ENCODE results near the gene ARHGEF33.
"Not testable (repeated sequence)": the region's sequence is repeated elsewhere in the genome, so short reads cannot be mapped to it uniquely, and the experiment has no call there.

The ARHGEF33 gene

DNA sequence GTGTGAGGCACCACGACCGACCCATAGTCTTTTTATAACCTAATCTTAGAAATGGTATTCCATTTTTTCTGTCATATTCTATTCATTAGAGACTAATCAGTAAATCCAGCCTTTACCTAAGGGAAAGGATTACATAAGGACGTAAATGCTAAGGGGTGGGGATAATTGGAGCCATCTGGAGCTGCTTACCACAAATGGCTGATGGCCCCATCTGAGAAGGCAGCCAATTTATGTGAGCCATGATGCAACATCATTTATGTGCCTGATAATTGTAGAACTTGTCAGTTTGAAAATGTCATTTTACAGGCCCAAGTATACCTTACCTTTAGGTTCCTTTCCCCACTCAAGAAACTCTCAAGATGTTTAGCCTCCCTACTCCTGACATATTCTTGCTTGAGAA lies 44.0 kb downstream of the ARHGEF33 start:
- no peak overlapping the region for H3K4me3 ChIP-seq (ENCODE audit: low read length)
- TF ChIP-seq ZNF274 (IDR thresholded peaks at IDR 0.05; ENCODE audit: low read depth, low read length) = no peak

DNA sequence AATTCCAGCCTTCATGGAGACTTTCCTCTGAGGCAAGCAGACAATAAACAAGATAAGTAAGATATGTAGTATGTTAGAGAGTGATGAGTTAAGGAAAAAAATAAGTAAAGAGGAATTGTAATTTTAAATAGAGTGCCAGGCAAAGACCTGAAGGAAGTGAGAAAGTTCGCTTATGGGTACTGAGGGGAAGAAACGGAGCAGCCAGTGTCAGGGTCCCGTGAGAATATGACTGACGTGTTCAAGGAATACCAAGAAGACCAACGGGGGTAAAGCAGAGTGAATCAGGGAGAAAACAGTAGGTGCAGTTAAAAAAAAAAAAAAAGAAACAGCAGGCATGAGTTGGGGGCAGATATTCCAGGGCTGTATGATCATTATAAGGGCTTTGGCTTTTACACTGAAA lies 45.1 kb downstream of the ARHGEF33 start:
- TF ChIP-seq ZNF274 (IDR thresholded peaks at IDR 0.05; ENCODE audit: low read depth, low read length) = no peak
- H3K4me3 ChIP-seq (ENCODE audit: low read length) = no peak overlapping the region

DNA sequence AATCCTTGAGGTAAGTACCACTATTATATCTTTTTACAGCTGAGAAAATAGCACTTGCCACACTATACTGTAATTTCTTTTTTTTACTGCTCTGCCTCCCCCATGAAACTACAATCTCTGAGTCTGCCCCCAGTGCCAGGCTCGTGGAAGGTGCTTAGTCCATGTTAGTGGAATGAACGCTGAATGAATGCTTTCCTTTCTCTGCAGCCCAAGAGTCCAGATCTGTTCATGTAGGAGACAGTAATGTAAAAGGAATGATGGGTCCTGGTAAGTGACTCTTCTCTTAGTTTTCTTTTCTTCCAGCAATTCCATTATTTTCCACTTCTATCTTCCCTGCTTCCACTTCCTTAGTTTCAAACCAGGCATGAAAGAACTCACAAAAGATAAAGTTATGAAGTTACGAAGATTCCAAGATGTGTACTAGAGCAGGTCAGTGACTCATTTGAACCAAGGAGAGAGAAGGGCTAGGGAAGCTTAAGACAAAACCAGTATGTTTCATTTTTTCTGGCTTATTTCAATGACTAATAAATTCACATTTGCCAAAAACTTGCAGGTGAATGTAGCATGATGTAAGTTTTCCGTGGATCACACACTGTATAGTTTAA lies 46.0 kb downstream of the ARHGEF33 start:
- no peak for TF ChIP-seq ZNF274 (IDR thresholded peaks at IDR 0.05; ENCODE audit: low read depth, low read length)
- H3K4me3 ChIP-seq (ENCODE audit: low read length) = no peak overlapping the region

DNA sequence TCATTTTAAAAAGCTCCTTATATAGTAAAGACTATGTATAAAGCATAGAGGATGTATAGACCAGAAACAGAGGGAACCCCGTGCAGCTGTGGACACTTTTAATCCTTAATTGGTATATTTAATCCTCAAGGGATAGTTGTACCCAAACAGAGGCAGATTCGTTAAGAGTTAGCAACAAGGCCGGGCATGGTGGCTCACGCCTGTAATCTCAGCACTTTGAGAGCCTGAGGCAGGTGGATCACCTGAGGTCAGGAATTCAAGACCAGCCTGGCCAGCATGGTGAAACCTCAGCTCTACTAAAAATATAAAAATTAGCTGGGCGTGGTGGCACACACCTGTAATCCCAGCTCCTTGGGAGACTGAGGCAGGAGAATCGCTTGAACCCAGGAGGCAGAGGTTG lies 46.8 kb downstream of the ARHGEF33 start:
- not testable (repeated sequence) for H3K4me3 ChIP-seq (ENCODE audit: low read length)

DNA sequence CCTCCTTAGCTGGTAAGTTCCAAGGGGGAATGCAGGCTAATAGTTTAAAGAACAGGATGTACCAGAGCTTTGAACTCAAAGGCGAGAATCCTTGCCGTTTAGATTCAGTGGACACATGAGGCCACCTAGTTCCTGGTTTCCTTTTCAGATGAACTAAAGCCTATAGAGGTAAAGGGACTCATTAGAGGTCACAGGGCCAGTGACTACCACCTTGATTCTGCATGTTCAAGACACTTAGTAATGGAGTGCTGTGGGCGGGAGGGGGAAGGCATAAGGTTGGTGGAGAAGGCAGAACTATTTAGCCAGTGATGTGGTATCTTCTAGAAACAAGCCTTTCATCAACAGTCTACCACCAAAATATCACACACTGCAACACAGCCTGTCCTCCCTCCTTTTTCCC lies 47.9 kb downstream of the ARHGEF33 start:
- no peak for TF ChIP-seq ZNF274 (IDR thresholded peaks at IDR 0.05; ENCODE audit: low read depth, low read length)
- H3K4me3 ChIP-seq (ENCODE audit: low read length) = no peak overlapping the region

DNA sequence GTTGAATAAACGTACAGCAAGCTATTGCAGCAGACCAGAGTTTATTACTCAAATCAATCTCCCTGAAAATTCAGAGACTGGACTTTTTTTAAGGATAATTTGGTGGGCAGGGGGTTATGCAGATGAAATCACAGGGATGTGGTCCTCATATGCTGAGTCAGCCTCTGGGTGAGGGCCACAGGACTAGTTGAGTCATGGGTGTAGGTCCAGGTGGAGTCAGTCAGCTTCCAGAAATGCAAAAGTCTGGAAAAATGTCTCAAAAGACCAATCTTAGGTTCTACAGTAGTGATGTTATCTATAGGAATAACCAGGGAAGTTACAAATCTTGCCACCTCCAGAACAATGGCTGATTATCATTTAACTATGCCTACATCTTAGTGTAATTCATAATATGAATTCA lies 51.1 kb downstream of the ARHGEF33 start:
- no peak for TF ChIP-seq ZNF274 (IDR thresholded peaks at IDR 0.05; ENCODE audit: low read depth, low read length)

DNA sequence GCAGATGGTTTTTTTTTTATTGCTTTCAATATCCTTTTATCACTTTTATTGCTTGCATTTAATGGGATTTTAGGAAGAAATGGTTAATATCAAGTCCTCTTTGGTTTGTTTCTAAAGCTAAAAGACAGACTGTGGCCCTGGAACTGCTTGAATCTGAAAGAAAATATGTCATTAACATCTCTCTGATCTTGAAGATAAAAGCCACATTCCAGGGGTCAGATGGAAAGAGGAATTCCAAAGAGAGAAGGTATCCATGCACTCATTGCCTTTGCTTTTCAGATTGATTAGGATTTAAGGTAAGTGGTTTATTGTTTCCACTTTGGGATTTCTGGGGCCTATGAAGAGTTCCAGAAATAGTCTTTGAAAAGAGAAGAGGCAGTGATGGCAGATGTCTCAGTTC lies 54.1 kb downstream of the ARHGEF33 start:
- H3K4me3 ChIP-seq (ENCODE audit: low read length) = no peak overlapping the region
- TF ChIP-seq ZNF274 (IDR thresholded peaks at IDR 0.05; ENCODE audit: low read depth, low read length) = no peak

More for the DNA sequence above, 51.1 kb downstream of the ARHGEF33 start:
- no peak overlapping the region for H3K4me3 ChIP-seq (ENCODE audit: low read length)

DNA sequence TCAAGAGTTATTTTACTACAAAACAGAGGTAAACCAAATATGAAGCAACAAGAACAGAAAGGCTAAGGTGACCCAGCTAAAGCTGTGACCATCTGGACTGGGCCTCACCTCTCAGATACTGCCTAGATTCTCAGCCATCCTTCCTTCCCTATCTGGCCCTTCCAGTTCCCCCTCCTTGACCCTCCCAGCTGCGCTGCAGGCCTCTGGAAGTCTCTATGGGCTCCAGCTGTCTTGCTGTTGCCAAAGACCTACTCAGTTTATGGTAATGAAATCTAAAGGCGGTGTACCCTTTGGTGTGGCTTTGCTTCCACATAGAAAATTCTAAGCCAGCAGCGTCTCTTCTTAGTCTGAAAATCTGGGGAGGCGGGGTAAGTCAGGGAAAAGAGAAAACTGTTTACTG lies 55.7 kb downstream of the ARHGEF33 start:
- TF ChIP-seq ZNF274 (IDR thresholded peaks at IDR 0.05; ENCODE audit: low read depth, low read length) = no peak
- no peak overlapping the region for H3K4me3 ChIP-seq (ENCODE audit: low read length)

DNA sequence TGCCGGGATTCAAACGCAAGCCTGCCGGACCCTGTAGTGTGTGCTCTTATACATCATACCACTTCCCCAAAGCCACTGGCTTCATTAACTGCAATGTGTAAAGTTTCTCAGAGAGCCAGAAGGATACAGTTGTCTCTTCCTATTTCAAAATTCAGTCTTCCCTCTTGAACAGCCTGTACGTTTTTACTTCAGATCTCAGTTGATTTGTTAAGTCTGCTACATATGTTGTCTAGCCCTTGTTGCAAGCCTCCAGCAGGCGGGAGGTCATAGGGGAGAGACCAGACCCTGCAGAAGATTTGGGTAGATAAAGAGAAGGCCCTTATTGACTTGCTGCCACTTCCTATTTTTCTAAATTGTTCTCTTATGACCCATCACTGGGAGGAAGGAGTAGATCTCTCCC lies 56.2 kb downstream of the ARHGEF33 start:
- H3K4me3 ChIP-seq (ENCODE audit: low read length) = no peak overlapping the region
- TF ChIP-seq ZNF274 (IDR thresholded peaks at IDR 0.05; ENCODE audit: low read depth, low read length) = no peak

DNA sequence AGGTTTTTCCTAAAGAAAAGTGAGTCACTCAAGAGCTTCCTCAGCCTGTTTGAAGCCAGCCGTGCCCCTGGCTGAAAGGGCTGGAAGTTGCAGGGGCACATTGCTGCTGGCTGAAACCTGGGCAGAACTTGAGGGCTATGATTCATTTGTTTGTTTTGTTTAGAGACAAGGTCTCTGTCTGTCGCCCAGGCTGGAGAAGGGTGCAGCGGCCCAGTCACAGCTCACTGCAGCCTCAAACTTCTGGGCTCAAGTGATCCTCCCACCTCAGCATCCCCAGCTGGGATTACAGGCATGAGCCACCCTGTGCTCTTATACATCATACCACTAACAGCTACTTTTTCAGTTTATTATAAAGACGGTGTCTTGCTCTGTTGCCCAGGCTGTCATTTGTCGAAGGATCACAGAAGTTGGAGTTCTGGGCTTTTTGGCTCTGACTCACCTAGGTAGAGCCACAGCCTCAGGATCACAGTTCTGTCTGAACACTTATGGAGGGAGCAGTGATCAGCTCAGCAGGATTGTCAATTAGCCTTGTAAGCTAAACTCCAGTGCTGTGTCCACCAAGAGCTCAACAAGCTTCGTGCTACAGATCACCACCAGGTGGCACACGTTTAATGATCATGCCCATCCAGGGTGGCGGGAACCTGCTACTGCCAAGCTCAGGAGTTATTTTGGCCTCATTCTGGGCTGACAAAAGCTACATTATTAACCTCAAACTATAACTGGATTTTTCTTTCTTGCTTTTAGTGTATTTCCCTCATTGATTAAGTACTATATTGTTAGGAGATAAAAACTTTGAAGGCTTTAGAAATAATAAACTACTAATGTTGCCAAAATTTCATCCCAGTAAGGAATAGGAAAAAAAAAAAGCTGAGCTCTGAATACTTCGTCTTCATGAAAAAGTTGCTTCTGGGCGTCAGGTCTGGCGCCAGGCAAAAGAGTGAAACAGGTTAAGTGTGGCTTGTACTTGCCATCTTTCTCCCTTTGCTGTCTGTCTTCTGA lies 57.9 kb downstream of the ARHGEF33 start:
- no peak overlapping the region for H3K4me3 ChIP-seq (ENCODE audit: low read length)
- TF ChIP-seq ZNF274 (IDR thresholded peaks at IDR 0.05; ENCODE audit: low read depth, low read length) = no peak

DNA sequence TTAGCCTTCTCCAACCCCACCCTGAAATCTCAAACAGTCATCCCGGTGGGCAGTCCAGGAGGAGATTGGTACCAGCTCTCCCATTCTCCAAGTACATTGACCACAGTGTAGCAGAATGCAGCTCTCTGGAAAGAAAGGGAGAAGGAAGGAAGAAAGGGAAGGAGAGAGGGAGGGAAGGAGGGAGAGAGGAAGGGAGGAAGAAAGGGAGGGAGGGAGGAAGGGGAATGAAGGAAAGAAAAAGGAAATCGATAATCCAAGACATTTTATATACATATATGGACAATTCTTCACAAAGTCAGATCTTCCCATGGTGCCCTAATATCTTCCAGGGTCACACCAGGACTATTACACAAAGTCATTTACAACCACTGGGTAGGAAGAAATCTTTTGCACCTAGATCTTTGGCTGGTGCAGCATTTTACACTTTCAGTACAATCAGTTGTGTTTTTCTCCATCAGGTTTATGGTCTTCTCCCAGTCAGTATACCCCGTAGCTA lies 58.8 kb downstream of the ARHGEF33 start:
- no peak for TF ChIP-seq ZNF274 (IDR thresholded peaks at IDR 0.05; ENCODE audit: low read depth, low read length)
- no peak overlapping the region for H3K4me3 ChIP-seq (ENCODE audit: low read length)

DNA sequence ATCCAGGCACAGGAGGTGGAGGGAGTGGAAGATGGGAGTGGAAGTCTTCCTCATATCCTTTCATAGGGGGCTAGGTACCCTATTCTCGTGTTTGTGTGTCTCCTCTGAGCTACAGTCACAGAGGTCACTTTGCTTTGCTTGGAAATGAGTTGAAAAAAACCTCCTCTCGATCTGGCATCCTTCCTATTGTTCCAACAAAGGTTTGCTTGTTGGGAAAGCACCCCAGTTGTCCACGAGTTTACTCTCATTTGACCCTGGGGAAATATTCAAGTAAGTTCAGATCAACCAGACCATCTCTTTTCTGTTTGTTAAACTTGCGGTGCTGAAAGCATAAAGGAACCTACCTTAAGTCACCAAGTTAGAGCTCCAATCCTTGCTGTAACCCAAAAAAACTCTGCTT lies 59.3 kb downstream of the ARHGEF33 start:
- TF ChIP-seq ZNF274 (IDR thresholded peaks at IDR 0.05; ENCODE audit: low read depth, low read length) = no peak
- no peak overlapping the region for H3K4me3 ChIP-seq (ENCODE audit: low read length)

DNA sequence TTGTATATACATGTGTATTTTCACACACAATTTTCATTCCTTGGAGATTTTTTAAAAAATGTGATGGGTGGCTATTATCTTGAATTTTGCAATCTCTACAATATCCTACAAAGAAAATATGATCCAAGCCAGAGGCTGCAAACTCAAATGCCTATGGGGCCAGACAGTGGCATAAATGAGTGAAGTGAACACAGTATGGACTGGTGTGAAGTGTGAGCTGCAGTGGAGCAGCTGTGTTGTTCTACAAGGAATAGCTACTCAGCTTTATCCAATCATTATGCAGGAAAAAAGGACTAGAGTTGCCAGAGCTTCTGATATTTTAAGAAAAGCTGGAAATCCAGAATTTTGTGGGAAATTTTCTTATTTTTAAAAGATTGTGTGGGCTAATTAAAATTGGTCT lies 62.1 kb downstream of the ARHGEF33 start:
- TF ChIP-seq ZNF274 (IDR thresholded peaks at IDR 0.05; ENCODE audit: low read depth, low read length) = no peak
- H3K4me3 ChIP-seq (ENCODE audit: low read length) = no peak overlapping the region

DNA sequence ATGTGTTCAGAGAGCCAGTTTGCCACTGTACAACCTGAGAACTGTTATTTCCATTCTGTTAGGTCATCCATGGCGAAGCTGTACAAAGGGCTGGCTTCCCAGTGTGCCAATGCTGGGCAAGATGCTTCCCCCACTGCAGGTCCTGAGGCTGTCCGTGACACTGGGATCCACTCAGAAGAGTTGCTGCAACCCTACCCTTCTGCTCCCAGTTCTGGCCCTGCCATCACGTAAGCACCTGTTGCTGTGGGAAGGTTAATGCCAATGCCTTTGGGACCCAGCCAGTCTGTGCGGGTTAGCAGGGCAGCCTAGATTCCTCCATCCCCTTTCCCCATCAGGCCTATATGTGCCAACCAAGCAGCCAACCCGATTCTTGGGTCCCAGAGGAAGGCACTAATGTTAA lies 68.3 kb downstream of the ARHGEF33 start:
- no peak overlapping the region for H3K4me3 ChIP-seq (ENCODE audit: low read length)
- TF ChIP-seq ZNF274 (IDR thresholded peaks at IDR 0.05; ENCODE audit: low read depth, low read length) = no peak

DNA sequence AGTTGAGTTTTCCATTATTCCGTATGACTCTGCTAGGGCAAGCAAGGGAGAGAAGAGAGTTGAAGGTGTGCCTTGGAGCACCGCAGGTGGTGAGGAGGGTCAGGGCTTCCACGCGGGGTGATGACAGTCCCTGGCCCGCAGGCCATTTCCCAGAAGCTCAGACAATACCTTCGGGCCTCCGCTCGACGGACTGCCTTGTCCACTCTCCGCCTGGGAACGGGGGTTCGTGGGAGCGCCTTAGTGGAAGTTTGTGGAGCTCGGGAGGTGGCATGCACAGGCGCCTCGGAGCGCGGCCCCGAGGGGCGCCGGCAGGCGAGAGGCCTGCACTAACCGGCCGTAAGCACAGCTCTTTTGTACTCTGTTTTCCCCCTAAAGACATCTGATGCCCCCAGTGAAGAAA lies 69.8 kb downstream of the ARHGEF33 start:
- TF ChIP-seq ZNF274 (IDR thresholded peaks at IDR 0.05; ENCODE audit: low read depth, low read length) = no peak
- no peak overlapping the region for H3K4me3 ChIP-seq (ENCODE audit: low read length)

Measured in GM08714 (cell line).